HEK293T (cell line): ENCODE measurements around the gene PAFAH1B1.

ENCODE experiments used
- ARNT ChIP-seq: fragments of 450-650 bp; IDR thresholded peaks from 2 replicates; pipeline ENCODE4 v1.6.1; 2017; ENCODE audit warnings: mild to moderate bottlenecking
- FOXM1 ChIP-seq: fragments of 450-650 bp; IDR thresholded peaks from 2 replicates; pipeline ENCODE4 v1.6.1; 2017; ENCODE audit warnings: mild to moderate bottlenecking, borderline replicate concordance
- HDGF ChIP-seq: fragments of 450-650 bp; IDR thresholded peaks from 2 replicates; pipeline ENCODE4 v1.6.1; 2017; ENCODE audit warnings: antibody characterized with exemption, borderline replicate concordance
- LEF1 ChIP-seq: fragments of 450-650 bp; IDR thresholded peaks from 2 replicates; pipeline ENCODE4 v1.6.1; 2017; ENCODE audit warnings: mild to moderate bottlenecking, borderline replicate concordance
- SP1 ChIP-seq: fragments of 450-650 bp; IDR thresholded peaks from 2 replicates; pipeline ENCODE4 v1.6.1; 2017
- TARDBP ChIP-seq: fragments of 450-650 bp; IDR thresholded peaks from 2 replicates; pipeline ENCODE4 v1.6.1; 2016
- TF ChIP-seq, protein P1 (sequence below): fragments of 450-650 bp; IDR thresholded peaks from 2 replicates; pipeline ENCODE4 v1.6.1; 2016

GRCh38 chr17:2730764-2731353, 137.4 kb downstream of the PAFAH1B1 start:
- no peak for TF ChIP-seq SP1
- no peak for TF ChIP-seq ARNT
- no peak for TF ChIP-seq FOXM1
- TF ChIP-seq LEF1, result no peak
- TF ChIP-seq HDGF, result no peak
- TF ChIP-seq, protein P1, sequence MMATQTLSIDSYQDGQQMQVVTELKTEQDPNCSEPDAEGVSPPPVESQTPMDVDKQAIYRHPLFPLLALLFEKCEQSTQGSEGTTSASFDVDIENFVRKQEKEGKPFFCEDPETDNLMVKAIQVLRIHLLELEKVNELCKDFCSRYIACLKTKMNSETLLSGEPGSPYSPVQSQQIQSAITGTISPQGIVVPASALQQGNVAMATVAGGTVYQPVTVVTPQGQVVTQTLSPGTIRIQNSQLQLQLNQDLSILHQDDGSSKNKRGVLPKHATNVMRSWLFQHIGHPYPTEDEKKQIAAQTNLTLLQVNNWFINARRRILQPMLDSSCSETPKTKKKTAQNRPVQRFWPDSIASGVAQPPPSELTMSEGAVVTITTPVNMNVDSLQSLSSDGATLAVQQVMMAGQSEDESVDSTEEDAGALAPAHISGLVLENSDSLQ, result no peak
- no peak for TF ChIP-seq TARDBP
